ENCODE results near the gene DCAF12. TPM values are rescaled to one million over a fixed set of nuclear protein-coding genes. Genes with fewer than 3 reads are reported as not detected.

Gene DCAF12
- total RNA-seq, 2 donors from 2014 or later = 37.9 to 41.5 TPM

DNA sequence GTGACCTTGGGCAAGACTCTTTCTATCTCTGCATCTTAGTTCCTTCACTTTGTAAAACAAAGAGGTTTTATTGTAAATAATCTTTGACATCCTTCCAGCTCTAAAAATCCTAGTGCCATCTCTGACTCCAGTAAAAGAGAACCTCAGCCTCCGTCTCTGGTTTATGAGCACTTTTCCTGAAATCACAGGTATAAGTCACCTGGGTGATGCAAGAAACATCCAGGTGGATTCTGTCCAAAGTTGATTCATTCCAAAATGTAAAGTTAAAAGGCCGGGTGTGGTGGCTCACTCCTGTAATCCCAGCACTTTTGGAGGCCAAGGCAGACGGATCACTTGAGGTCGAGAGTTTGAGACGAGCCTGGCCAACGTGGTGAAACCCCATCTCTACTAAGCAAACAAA is 56.7 kb downstream of the DCAF12 start:
- DNase-seq = no peak
- Histone ChIP-seq H3K27ac (no peak overlapping the region), H3K9me3 (no peaks in the 10 kb centered on the region), H3K4me1 (peaks cover 10% of the 10 kb centered on the region), H3K36me3 (no peaks in the 10 kb centered on the region), H3K27me3 (no peaks in the 10 kb centered on the region), H3K9ac (ENCODE audit: low read depth in 2 of 2, low read length in 2 of 2) (no peak overlapping the region), H3K4me3 (no peak overlapping the region)
- intact Hi-C loops (cut with DNase I) = loop anchor here (5.0 to 10.0 kb wide), 2 partner anchors 55 to 148 kb away; no protein-coding TSS in a partner anchor
- TF ChIP-seq, protein P1, sequence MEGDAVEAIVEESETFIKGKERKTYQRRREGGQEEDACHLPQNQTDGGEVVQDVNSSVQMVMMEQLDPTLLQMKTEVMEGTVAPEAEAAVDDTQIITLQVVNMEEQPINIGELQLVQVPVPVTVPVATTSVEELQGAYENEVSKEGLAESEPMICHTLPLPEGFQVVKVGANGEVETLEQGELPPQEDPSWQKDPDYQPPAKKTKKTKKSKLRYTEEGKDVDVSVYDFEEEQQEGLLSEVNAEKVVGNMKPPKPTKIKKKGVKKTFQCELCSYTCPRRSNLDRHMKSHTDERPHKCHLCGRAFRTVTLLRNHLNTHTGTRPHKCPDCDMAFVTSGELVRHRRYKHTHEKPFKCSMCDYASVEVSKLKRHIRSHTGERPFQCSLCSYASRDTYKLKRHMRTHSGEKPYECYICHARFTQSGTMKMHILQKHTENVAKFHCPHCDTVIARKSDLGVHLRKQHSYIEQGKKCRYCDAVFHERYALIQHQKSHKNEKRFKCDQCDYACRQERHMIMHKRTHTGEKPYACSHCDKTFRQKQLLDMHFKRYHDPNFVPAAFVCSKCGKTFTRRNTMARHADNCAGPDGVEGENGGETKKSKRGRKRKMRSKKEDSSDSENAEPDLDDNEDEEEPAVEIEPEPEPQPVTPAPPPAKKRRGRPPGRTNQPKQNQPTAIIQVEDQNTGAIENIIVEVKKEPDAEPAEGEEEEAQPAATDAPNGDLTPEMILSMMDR (IDR thresholded peaks at IDR 0.05) = no peak

DNA sequence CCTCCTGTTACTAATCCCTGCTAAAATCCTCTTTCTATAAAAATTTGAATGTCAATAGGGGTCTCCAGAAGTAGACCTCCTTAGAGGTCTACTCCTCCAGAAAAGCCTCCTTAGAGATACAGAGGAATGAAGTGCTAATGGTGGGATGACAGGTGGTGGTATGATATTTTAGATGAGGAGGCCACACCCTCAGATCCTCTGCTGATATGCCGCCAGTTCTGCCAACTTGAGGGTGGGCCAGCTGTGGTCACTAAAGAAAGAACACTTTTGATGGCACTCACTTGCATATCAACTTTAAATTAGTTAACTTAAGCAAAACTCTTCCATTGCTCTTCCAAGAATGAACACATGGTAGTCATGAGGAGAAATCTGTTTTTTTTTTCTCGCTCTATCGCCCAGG is 61.0 kb downstream of the DCAF12 start:
- H3K36me3 ChIP-seq = no peaks in the 10 kb centered on the region
- TF ChIP-seq, protein P1 (IDR thresholded peaks at IDR 0.05) = no peak
- intact Hi-C loops (cut with DNase I) = no loop called here
- no peak overlapping the region for H3K9ac ChIP-seq (ENCODE audit: low read depth in 2 of 2, low read length in 2 of 2)
- no peak overlapping the region for H3K27ac ChIP-seq
- no peaks in the 10 kb centered on the region for H3K27me3 ChIP-seq
- H3K9me3 ChIP-seq = no peaks in the 10 kb centered on the region
- DNase-seq = no peak
- no peaks in the 10 kb centered on the region for H3K4me1 ChIP-seq
- no peak overlapping the region for H3K4me3 ChIP-seq

DNA sequence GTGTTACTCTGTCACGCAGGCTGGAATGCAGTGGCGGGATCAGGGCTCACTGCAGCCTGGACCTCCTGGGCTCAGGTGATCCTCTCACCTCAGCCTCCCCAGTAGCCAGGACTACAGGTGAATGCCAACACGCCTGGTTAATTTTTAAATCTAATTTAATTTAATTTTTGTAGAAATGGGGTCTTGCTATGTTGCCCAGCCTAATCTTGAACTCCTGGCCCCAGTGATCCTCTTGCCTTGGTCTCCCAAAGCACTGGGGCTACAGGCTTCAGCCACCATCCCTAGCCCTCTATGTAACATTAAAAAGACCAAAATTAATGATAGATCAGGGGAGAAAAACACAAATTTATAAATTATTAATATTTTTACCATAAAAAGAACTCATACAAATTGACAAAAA is 66.5 kb downstream of the DCAF12 start:
- Histone ChIP-seq H3K4me1 (no peaks in the 10 kb centered on the region), H3K27me3 (no peaks in the 10 kb centered on the region), H3K36me3 (no peaks in the 10 kb centered on the region), H3K4me3 (no peak overlapping the region), H3K27ac (no peak overlapping the region), H3K9ac (ENCODE audit: low read depth in 2 of 2, low read length in 2 of 2) (no peak overlapping the region), H3K9me3 (no peaks in the 10 kb centered on the region)
- TF ChIP-seq, protein P1 (IDR thresholded peaks at IDR 0.05) = no peak
- no peak for DNase-seq
- intact Hi-C loops (cut with DNase I) = no loop called here

DNA sequence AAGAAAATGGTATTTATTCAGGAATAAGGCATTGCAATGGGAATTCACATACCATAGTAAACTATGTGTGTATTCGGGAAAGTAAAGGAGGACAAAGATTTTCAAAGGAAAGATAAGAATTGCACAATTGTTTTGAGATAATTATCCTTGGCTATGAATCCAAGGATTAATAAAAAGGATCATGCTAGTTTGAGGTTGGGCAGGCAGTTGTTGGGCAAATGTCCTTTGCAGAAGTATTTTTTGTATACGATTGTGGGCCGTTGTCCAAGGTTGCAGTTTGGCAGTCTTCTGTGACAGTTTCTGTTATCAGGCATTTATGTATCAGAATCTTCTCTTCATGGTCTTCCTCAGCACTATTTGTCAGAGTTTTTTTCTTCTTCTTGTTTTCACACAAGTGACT is 67.2 kb downstream of the DCAF12 start:
- Histone ChIP-seq H3K9me3 (no peaks in the 10 kb centered on the region), H3K9ac (ENCODE audit: low read depth in 2 of 2, low read length in 2 of 2) (no peak overlapping the region), H3K4me3 (no peak overlapping the region), H3K27ac (no peak overlapping the region), H3K36me3 (no peaks in the 10 kb centered on the region), H3K27me3 (no peaks in the 10 kb centered on the region), H3K4me1 (no peaks in the 10 kb centered on the region)
- TF ChIP-seq, protein P1 (IDR thresholded peaks at IDR 0.05) = no peak
- no peak for DNase-seq
- intact Hi-C loops (cut with DNase I) = no loop called here

DNA sequence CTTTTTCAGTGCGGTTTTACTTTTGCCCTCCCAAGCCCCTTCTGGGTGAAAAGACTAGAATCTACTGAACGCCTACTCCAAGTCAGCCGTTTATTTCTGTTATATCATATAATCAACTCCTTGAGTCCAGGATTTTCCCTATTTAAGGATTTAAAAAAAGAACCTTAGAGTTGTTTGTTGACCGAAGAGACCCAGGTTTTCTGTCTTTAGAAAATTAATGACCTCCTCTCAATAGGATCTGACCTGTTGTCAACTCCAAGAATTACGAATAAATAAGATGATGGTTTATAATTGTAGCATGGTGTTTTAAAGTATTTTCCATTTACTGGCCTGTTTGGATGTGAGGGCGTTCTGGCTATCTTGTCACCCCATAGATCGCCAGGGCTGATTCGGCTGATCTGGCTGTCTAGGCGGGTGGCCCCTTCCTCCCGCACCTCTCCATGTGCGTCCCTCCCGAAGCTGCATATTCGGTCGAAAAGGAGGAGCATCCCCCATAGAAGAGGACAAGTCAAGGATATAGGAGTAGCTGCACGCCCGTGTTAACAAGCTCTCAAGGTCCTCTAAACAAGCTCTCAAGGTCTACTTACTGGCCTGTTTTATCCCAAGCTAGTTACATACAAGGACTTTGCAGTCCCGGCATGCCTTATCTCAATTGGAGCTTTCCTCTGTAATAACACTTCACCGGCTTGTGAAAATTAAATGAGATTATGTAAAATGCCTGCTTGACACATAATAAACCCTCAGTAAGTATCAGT is 76.7 kb downstream of the DCAF12 start:
- H3K27me3 ChIP-seq = no peaks in the 10 kb centered on the region
- H3K4me3 ChIP-seq = peak overlapping the region; percentile 69
- TF ChIP-seq, protein P1 (IDR thresholded peaks at IDR 0.05) = no peak
- no peaks in the 10 kb centered on the region for H3K36me3 ChIP-seq
- no peaks in the 10 kb centered on the region for H3K9me3 ChIP-seq
- peak overlapping the region; percentile 81 for H3K27ac ChIP-seq
- intact Hi-C loops (cut with DNase I) = no loop called here
- DNase-seq = peak; percentile 24
- H3K4me1 ChIP-seq = peaks cover 3% of the 10 kb centered on the region
- H3K9ac ChIP-seq (ENCODE audit: low read depth in 2 of 2, low read length in 2 of 2) = peak overlapping the region in 1 of 2 donors; percentile 93

Data from colonic mucosa (tissue), 4 donors.